Measurements from ENCODE around the gene AHRR.

Gene AHRR

DNA sequence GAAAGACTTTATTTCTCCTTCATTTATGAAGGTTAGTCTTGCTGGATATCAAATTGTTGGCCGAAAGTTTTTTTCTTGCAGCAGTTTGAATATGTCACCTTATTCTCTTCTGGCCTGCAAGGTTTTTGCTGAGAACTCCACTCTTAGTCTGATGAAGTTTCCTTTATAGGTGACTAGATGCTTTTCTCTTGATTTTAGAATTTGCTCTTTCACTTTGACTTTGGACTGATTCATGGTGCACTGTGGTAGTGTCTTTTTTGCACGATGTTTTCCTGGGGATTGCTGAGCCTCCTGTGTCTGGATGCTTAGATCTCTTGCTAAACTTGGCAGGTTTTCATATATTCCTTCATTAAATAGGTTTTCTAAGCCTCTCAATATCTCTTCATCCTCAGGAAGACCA lies 12.4 kb downstream of the AHRR start:
- DNase-seq (ENCODE audit: low read depth) = peak; percentile 39
- H3K4me3 ChIP-seq (ENCODE audit: low read depth, low read length) = peak overlapping the region; percentile 45
- TF ChIP-seq CTCF (IDR thresholded peaks at IDR 0.05; ENCODE audit: insufficient read depth, low read depth, low read length, missing control alignments) = no peak

DNA sequence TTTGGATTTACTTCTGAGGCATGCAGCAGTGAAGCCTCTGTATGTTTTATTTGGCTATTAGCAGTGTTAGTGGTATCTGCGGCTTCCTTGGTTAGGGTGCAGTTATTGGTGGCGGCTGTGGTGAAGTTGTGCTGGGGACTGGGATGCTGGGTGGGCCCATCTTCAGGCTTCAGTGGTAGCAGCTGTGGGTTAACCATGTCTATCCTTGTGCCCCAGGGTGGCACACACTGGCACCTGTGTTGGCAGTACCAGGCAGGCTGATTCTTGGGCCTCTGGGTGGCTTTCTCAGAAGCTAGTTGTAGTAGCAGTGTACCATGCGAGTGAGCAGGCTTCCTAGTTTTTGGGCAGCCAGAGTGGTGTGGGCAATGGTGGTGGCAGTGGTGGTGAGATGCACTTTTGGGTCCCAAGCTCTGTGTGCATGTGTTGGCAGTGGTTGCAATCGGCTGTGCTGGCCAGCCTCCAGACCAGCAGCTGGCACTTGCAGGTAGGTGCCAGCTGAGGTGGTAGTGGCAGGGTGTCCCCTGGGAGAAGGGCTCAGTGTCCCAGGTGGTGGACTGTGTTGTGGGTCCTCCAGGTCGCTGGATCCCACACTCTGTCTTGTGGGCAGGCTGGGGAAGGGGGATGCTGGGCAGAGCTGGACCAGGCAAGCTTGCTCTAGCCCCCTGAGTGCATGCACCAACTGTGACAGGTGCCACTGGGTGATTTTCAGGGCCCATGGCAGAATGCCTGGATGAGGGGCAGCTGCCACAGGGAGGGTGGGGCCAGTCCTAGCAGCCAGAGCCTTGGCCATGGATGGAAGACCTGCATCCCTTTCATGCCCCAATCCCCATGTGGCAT lies 13.6 kb downstream of the AHRR start:
- DNase-seq (ENCODE audit: low read depth) = no peak
- H3K4me3 ChIP-seq (ENCODE audit: low read depth, low read length) = no peak overlapping the region
- TF ChIP-seq CTCF (IDR thresholded peaks at IDR 0.05; ENCODE audit: insufficient read depth, low read depth, low read length, missing control alignments) = no peak

GRCh38 chr5:335740-336038 lies 14.2 kb downstream of the AHRR start:
- DNase-seq (ENCODE audit: low read depth) = no peak
- TF ChIP-seq CTCF (IDR thresholded peaks at IDR 0.05; ENCODE audit: insufficient read depth, low read depth, low read length, missing control alignments) = no peak
- no peak overlapping the region for H3K4me3 ChIP-seq (ENCODE audit: low read depth, low read length)

DNA sequence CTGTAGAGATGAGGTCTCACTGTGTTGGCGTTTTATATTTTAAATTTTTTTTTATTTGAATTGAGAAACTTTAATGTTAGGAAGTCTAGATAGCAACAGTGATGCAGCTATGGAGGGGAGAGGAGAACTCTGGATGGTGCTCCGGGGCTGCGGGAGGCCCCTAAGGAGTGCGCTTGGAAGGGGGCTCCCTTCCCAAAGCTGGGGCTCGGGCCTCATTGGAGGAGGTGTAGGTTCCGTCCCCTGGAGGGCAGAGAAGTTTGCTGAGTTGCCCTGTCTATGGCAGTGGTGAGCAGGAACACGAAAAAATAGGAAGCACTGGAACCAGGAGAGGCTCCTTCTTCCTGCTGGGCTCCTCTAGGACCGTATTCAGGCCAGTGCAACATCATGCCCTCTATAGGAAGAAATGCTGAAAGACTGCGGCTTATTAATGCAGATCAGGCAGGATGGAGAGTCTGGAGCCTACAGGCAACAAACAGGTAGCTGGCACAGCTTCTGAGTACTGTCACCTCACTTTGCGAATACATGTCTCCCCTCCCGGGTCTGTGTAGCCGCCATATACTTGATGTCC lies 16.1 kb downstream of the AHRR start:
- no peak for TF ChIP-seq CTCF (IDR thresholded peaks at IDR 0.05; ENCODE audit: insufficient read depth, low read depth, low read length, missing control alignments)
- H3K4me3 ChIP-seq (ENCODE audit: low read depth, low read length) = no peak overlapping the region
- DNase-seq (ENCODE audit: low read depth) = no peak

DNA sequence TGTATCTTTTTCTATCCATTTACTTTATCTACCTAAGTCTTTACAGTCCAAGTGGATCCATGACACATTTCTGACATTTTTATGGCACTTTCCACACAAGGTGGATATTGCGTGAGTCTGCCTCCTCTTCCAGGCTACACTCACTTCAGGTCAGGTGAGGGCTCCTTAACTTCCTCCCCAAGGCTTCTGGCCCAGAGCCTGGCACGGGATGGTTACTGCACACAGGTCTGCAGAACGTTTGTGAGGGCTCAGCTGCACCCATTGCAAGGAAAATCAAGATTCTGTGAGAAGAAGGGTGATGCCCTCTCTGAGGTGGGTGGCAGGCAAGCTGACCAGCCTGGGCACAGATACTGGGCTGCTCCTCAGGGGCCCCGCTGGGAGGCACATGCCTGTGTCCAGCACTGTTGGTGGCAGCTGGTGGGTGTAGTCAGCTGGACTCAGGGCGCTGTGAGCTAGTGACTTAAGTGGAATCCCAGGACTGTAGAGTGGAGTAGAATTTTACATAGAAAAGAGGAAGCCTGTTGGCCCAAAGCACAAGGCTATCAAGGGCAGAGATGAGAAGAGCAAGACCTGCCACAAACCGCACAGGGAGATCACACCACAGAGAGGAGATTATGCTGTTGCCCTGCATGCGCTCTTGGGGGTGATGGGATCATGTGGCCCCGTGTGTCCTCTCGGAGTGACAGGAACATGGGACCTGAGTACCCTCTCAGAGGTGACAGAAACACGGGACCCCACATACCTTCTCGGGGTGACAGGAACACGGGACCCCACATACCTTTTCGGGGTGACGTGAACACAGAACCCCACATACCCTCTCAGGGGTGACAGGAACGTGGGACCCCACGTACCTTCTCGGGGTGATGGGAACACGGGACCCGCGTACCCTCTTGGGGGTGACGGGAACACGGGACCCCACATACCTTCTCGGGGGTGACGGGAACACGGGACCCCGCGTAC lies 21.3 kb downstream of the AHRR start:
- DNase-seq (ENCODE audit: low read depth) = no peak
- TF ChIP-seq CTCF (IDR thresholded peaks at IDR 0.05; ENCODE audit: insufficient read depth, low read depth, low read length, missing control alignments) = no peak
- H3K4me3 ChIP-seq (ENCODE audit: low read depth, low read length) = peak overlapping the region; percentile 42; the same call in 1 of the 2 replicates

GRCh38 chr5:343461-344401 lies 22.2 kb downstream of the AHRR start:
- peak; percentile 76 for DNase-seq (ENCODE audit: low read depth)
- peak overlapping the region; percentile 42 for H3K4me3 ChIP-seq (ENCODE audit: low read depth, low read length)
- TF ChIP-seq CTCF (IDR thresholded peaks at IDR 0.05; ENCODE audit: insufficient read depth, low read depth, low read length, missing control alignments) = no peak
